DMS53 (cell line): Measurements from ENCODE around the gene SUPT20HL1.

ENCODE experiments used
- DNase-seq: peaks from one replicate; lab custom pipeline; 2025; lab: John Stamatoyannopoulos, UW

Gene SUPT20HL1

GRCh38 chrX:24396931-24397279 is 36.5 kb downstream of the SUPT20HL1 start:
- no peak for DNase-seq

- peak; percentile 70 for DNase-seq
Observed at GRCh38 chrX:24398766-24399165, 38.3 kb downstream of the SUPT20HL1 start.

GRCh38 chrX:24399550-24399949 is 39.1 kb downstream of the SUPT20HL1 start:
- DNase-seq, result peak; percentile 23

- DNase-seq, result no peak
Observed at GRCh38 chrX:24405959-24406358, 45.5 kb downstream of the SUPT20HL1 start.
